WTC11 (cell line): ENCODE measurements around the gene OR13C9. TPM values are rescaled to one million over a fixed set of nuclear protein-coding genes. Genes with fewer than 3 reads are reported as not detected.

Experiments
- ATAC-seq: fragments of 200-7000 bp; cut with Tn5 transposase; 2 replicates; pipeline ENCODE4 v1.10.0; 2021; ENCODE audit warnings: mild to moderate bottlenecking, moderate library complexity
- CTCF ChIA-PET: fragments of 300-600 bp; sonication (Branson Sonifier 250); formaldehyde crosslinking; loops from one replicate; lab custom pipeline; 2021; ENCODE audit warnings: antibody characterized with exemption; lab: Charles Lee
- POLR2A ChIA-PET: fragments of 350-600 bp; sonication (Branson Sonifier 250); formaldehyde crosslinking; loops from one replicate; lab custom pipeline; 2021; ENCODE audit warnings: antibody characterized with exemption; lab: Charles Lee
- DNase-seq: peaks from one replicate; pipeline ENCODE4 v3.0.0; 2021; ENCODE audit warnings: low spot score
- H3K27ac Mint-ChIP-seq: 2 replicates; pipeline ENCODE4 v1.8.0; 2021; ENCODE audit warnings: mixed read lengths
- H3K27me3 Mint-ChIP-seq: 2 replicates; pipeline ENCODE4 v1.8.0; 2021; ENCODE audit warnings: low read depth, mild to moderate bottlenecking, moderate library complexity, mixed read lengths
- H3K36me3 Mint-ChIP-seq: 2 replicates; pipeline ENCODE4 v1.8.0; 2021; ENCODE audit warnings: mixed read lengths
- H3K4me1 Mint-ChIP-seq: 2 replicates; pipeline ENCODE4 v1.8.0; 2022; ENCODE audit warnings: mixed read lengths
- H3K4me3 Mint-ChIP-seq: 2 replicates; pipeline ENCODE4 v1.8.0; 2021; ENCODE audit warnings: mild to moderate bottlenecking, moderate library complexity, mixed read lengths
- H3K9me3 Mint-ChIP-seq: 2 replicates; pipeline ENCODE4 v1.8.0; 2021; ENCODE audit warnings: mixed read lengths
- CREB1 ChIP-seq: sonication (generic); formaldehyde crosslinking; IDR thresholded peaks from 2 replicates; pipeline ENCODE4 v1.8.0; 2023; ENCODE audit warnings: mild to moderate bottlenecking, missing genetic modification reagents
- GTF2I ChIP-seq: fragments of 250-450 bp; sonication (Bioruptor Pico); conservative IDR thresholded peaks from 2 replicates; pipeline ENCODE4 v1.4.0; 2021; ENCODE audit warnings: mild to moderate bottlenecking
- HMGA2 ChIP-seq: fragments of 250-450 bp; sonication (Bioruptor Pico); IDR thresholded peaks from 2 replicates; pipeline ENCODE4 v1.4.0; 2021; ENCODE audit warnings: mild to moderate bottlenecking, moderate library complexity
- MYBL2 ChIP-seq: sonication (generic); formaldehyde crosslinking; IDR thresholded peaks from 2 replicates; pipeline ENCODE4 v1.8.1; 2023; ENCODE audit warnings: mild to moderate bottlenecking, moderate library complexity, missing genetic modification reagents
- NR1H2 ChIP-seq: sonication (generic); formaldehyde crosslinking; IDR thresholded peaks from 2 replicates; pipeline ENCODE4 v1.9.0; 2021; ENCODE audit warnings: mild to moderate bottlenecking, moderate library complexity, missing genetic modification reagents
- SP1 ChIP-seq: sonication (generic); formaldehyde crosslinking; conservative IDR thresholded peaks from 2 replicates; pipeline ENCODE4 v1.8.1; 2022; ENCODE audit warnings: missing genetic modification reagents
- ZNF416 ChIP-seq: fragments of 250-450 bp; sonication (Bioruptor Pico); IDR thresholded peaks from 2 replicates; pipeline ENCODE4 v1.9.0; 2021; ENCODE audit warnings: mild to moderate bottlenecking, inconsistent platforms
- total RNA-seq: library from RNA; stranded (reverse); gene quantifications from 3 replicates; pipeline ENCODE4 v1.2.3, GENCODE V29; 2021
- TF ChIP-seq, protein P1 (sequence below): sonication (generic); formaldehyde crosslinking; IDR thresholded peaks from 2 replicates; pipeline ENCODE4 v1.8.0; 2023; ENCODE audit warnings: missing genetic modification reagents
- TF ChIP-seq, protein P2 (sequence below): sonication (generic); formaldehyde crosslinking; IDR thresholded peaks from 2 replicates; pipeline ENCODE4 v1.8.1; 2023; ENCODE audit warnings: mild to moderate bottlenecking, missing genetic modification reagents, moderate library complexity
- TF ChIP-seq, protein P3 (sequence below): fragments of 250-450 bp; sonication (Bioruptor Pico); conservative IDR thresholded peaks from 2 replicates; pipeline ENCODE4 v1.9.0; 2021; ENCODE audit warnings: mild to moderate bottlenecking
- TF ChIP-seq, protein P4 (sequence below): sonication (generic); formaldehyde crosslinking; IDR thresholded peaks from 2 replicates; pipeline ENCODE4 v1.8.1; 2022; ENCODE audit warnings: mild to moderate bottlenecking, moderate library complexity, missing genetic modification reagents
- TF ChIP-seq, protein P5 (sequence below): fragments of 250-450 bp; sonication (Bioruptor Pico); IDR thresholded peaks from 2 replicates; pipeline ENCODE4 v1.9.0; 2021; ENCODE audit warnings: mild to moderate bottlenecking
- TF ChIP-seq, protein P6 (sequence below): fragments of 250-450 bp; sonication (Bioruptor Pico); IDR thresholded peaks from 2 replicates; pipeline ENCODE4 v1.9.0; 2021; ENCODE audit warnings: mild to moderate bottlenecking
- TF ChIP-seq, protein P7 (sequence below): sonication (generic); formaldehyde crosslinking; IDR thresholded peaks from 2 replicates; pipeline ENCODE4 v1.8.1; 2023; ENCODE audit warnings: mild to moderate bottlenecking, moderate library complexity, missing genetic modification reagents
- TF ChIP-seq, protein P8 (sequence below): sonication (generic); formaldehyde crosslinking; IDR thresholded peaks from 2 replicates; pipeline ENCODE4 v1.8.1; 2023; ENCODE audit warnings: mild to moderate bottlenecking, missing genetic modification reagents, moderate library complexity
- TF ChIP-seq, protein P9 (sequence below): fragments of 250-450 bp; sonication (Bioruptor Pico); IDR thresholded peaks from 2 replicates; pipeline ENCODE4 v1.9.0; 2021; ENCODE audit warnings: moderate library complexity, mild to moderate bottlenecking, inconsistent platforms, borderline replicate concordance
- TF ChIP-seq, protein P10 (sequence below): sonication (generic); formaldehyde crosslinking; IDR thresholded peaks from 2 replicates; pipeline ENCODE4 v1.8.1; 2023; ENCODE audit warnings: mild to moderate bottlenecking, missing genetic modification reagents

Gene OR13C9
- total RNA-seq, 1 experiment from 2014 or later: not detected

DNA sequence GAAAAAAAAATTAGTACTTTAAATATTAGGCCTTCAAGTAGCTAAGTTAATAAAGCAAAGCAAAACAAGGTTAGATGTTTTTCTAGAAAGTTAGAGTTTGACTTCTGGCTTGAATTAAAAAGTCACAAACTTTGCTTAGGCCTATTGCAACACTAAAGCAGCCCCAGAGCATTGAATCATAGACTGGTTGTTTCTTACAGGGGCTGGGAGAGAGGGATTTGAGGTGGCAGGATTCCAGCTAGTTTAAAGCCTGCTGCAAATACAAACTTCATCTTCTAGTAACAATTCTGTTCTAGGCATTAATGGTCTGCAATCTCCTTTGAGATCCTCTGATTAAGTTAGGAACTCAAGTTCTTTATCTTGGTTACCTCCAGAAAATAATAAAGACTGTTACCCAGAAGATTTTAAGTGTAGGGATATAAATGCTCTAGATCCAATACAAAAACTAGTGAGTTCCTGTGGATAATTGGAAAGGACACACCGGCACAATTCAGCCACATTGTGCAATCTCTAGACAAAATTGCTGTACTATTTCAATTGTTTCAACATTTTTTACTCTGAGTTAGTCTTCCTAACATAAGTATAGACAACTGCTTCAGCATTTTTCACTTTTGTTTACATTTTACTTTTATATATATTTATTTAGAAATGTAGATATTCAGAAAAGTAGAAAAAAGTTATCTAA lies 31.4 kb downstream of the OR13C9 start:
- ChIA-PET CTCF (no interaction called here), POLR2A (no interaction called here)
- Mint-ChIP-seq H3K36me3 (no peaks in the 10 kb centered on the region), H3K4me1 (peaks cover 2% of the 10 kb centered on the region; the same call in 1 of the 2 replicates), H3K27ac (no peak overlapping the region), H3K9me3 (no peaks in the 10 kb centered on the region), H3K4me3 (no peak overlapping the region)
- DNase-seq: no peak
- no peak for ATAC-seq
- TF ChIP-seq, protein P1, sequence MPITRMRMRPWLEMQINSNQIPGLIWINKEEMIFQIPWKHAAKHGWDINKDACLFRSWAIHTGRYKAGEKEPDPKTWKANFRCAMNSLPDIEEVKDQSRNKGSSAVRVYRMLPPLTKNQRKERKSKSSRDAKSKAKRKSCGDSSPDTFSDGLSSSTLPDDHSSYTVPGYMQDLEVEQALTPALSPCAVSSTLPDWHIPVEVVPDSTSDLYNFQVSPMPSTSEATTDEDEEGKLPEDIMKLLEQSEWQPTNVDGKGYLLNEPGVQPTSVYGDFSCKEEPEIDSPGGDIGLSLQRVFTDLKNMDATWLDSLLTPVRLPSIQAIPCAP: no peak
- TF ChIP-seq ZNF416 (CRISPR knock-in tag): no peak
- TF ChIP-seq, protein P2, sequence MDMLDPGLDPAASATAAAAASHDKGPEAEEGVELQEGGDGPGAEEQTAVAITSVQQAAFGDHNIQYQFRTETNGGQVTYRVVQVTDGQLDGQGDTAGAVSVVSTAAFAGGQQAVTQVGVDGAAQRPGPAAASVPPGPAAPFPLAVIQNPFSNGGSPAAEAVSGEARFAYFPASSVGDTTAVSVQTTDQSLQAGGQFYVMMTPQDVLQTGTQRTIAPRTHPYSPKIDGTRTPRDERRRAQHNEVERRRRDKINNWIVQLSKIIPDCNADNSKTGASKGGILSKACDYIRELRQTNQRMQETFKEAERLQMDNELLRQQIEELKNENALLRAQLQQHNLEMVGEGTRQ (CRISPR knock-in tag): no peak
- no peak for TF ChIP-seq HMGA2
- TF ChIP-seq, all 79 proteins: peak for 0
- no peaks in the 10 kb centered on the region for H3K27me3 Mint-ChIP-seq

DNA sequence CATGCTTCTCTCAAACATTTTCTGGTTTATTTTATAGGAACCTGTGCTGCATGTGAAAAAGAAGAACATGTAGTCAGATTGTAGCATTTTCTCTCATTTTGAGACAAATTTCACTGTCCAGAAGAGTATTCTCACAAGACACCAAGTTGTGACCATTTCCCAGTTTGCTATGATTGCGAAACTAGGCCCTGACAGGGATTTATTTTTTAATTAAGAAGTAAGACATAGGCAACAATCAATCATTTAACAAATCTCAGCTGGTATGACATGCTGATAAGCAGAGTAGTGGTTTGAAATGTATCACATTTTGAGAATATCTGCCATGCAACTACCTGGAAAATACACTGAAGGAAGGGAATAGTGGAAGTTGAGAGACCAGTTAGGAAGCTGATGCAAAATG lies 37.4 kb downstream of the OR13C9 start:
- ATAC-seq (no peak), DNase-seq (no peak)
- CTCF ChIA-PET: no interaction called here
- TF ChIP-seq MYBL2 (CRISPR knock-in tag) (no peak), NR1H2 (no peak), SP1 (no peak), GTF2I (CRISPR knock-in tag) (no peak), CREB1 (CRISPR knock-in tag) (no peak)
- TF ChIP-seq, protein P2 (CRISPR knock-in tag): no peak
- TF ChIP-seq, protein P3, sequence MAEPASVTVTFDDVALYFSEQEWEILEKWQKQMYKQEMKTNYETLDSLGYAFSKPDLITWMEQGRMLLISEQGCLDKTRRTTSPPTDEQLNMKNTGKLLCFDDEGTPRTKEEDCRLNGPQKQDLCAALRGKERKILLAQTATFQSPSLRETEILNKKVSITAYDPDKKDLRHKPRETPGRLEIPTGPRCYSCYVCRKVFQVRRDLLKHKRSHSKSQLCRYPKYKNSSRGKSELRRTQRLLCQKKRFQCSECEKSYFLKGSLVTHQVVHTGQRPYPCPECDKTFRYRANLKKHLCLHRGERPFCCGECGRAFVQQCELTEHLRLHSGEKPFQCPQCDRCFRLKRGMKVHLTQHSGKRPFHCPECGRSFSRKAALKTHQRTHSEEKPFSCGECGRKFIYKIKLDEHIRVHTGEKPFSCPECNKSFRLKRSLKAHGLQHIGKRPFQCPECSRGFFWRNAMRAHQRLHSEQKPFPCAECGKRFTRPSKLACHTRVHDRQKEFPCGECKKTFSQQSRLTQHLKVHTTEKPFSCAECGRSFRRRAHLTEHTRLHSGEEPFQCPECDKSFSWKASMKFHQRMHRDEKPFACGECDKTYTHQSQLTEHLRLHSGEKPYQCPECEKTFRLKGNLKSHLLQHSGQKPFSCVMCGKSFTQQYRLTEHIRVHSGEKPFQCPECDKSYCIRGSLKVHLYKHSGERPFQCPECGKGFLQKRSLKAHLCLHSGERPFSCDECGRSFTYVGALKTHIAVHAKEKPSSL (CRISPR knock-in tag): no peak
- TF ChIP-seq, protein P4, sequence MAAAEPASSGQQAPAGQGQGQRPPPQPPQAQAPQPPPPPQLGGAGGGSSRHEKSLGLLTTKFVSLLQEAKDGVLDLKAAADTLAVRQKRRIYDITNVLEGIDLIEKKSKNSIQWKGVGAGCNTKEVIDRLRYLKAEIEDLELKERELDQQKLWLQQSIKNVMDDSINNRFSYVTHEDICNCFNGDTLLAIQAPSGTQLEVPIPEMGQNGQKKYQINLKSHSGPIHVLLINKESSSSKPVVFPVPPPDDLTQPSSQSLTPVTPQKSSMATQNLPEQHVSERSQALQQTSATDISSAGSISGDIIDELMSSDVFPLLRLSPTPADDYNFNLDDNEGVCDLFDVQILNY (CRISPR knock-in tag): no peak
- TF ChIP-seq, protein P5, sequence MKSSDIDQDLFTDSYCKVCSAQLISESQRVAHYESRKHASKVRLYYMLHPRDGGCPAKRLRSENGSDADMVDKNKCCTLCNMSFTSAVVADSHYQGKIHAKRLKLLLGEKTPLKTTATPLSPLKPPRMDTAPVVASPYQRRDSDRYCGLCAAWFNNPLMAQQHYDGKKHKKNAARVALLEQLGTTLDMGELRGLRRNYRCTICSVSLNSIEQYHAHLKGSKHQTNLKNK: no peak
- TF ChIP-seq, protein P6, sequence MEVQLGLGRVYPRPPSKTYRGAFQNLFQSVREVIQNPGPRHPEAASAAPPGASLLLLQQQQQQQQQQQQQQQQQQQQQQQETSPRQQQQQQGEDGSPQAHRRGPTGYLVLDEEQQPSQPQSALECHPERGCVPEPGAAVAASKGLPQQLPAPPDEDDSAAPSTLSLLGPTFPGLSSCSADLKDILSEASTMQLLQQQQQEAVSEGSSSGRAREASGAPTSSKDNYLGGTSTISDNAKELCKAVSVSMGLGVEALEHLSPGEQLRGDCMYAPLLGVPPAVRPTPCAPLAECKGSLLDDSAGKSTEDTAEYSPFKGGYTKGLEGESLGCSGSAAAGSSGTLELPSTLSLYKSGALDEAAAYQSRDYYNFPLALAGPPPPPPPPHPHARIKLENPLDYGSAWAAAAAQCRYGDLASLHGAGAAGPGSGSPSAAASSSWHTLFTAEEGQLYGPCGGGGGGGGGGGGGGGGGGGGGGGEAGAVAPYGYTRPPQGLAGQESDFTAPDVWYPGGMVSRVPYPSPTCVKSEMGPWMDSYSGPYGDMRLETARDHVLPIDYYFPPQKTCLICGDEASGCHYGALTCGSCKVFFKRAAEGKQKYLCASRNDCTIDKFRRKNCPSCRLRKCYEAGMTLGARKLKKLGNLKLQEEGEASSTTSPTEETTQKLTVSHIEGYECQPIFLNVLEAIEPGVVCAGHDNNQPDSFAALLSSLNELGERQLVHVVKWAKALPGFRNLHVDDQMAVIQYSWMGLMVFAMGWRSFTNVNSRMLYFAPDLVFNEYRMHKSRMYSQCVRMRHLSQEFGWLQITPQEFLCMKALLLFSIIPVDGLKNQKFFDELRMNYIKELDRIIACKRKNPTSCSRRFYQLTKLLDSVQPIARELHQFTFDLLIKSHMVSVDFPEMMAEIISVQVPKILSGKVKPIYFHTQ (CRISPR knock-in tag): no peak
- TF ChIP-seq, protein P7, sequence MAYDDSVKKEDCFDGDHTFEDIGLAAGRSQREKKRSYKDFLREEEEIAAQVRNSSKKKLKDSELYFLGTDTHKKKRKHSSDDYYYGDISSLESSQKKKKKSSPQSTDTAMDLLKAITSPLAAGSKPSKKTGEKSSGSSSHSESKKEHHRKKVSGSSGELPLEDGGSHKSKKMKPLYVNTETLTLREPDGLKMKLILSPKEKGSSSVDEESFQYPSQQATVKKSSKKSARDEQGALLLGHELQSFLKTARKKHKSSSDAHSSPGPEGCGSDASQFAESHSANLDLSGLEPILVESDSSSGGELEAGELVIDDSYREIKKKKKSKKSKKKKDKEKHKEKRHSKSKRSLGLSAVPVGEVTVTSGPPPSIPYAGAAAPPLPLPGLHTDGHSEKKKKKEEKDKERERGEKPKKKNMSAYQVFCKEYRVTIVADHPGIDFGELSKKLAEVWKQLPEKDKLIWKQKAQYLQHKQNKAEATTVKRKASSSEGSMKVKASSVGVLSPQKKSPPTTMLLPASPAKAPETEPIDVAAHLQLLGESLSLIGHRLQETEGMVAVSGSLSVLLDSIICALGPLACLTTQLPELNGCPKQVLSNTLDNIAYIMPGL (CRISPR knock-in tag): no peak
- TF ChIP-seq, protein P8, sequence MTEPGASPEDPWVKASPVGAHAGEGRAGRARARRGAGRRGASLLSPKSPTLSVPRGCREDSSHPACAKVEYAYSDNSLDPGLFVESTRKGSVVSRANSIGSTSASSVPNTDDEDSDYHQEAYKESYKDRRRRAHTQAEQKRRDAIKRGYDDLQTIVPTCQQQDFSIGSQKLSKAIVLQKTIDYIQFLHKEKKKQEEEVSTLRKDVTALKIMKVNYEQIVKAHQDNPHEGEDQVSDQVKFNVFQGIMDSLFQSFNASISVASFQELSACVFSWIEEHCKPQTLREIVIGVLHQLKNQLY (CRISPR knock-in tag): no peak
- TF ChIP-seq, protein P9, sequence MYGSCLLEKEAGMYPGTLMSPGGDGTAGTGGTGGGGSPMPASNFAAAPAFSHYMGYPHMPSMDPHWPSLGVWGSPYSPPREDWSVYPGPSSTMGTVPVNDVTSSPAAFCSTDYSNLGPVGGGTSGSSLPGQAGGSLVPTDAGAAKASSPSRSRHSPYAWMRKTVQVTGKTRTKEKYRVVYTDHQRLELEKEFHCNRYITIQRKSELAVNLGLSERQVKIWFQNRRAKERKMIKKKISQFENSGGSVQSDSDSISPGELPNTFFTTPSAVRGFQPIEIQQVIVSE: no peak
- TF ChIP-seq, protein P10, sequence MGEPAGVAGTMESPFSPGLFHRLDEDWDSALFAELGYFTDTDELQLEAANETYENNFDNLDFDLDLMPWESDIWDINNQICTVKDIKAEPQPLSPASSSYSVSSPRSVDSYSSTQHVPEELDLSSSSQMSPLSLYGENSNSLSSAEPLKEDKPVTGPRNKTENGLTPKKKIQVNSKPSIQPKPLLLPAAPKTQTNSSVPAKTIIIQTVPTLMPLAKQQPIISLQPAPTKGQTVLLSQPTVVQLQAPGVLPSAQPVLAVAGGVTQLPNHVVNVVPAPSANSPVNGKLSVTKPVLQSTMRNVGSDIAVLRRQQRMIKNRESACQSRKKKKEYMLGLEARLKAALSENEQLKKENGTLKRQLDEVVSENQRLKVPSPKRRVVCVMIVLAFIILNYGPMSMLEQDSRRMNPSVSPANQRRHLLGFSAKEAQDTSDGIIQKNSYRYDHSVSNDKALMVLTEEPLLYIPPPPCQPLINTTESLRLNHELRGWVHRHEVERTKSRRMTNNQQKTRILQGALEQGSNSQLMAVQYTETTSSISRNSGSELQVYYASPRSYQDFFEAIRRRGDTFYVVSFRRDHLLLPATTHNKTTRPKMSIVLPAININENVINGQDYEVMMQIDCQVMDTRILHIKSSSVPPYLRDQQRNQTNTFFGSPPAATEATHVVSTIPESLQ (CRISPR knock-in tag): no peak
- Mint-ChIP-seq H3K36me3 (no peaks in the 10 kb centered on the region), H3K27me3 (no peaks in the 10 kb centered on the region), H3K9me3 (no peaks in the 10 kb centered on the region), H3K27ac (no peak overlapping the region), H3K4me3 (no peak overlapping the region), H3K4me1 (no peaks in the 10 kb centered on the region)
- POLR2A ChIA-PET: no interaction called here
